HTR-8/SVneo (cell line): ENCODE data around the gene CX3CL1.
"Not testable (repeated sequence)": the region's sequence is repeated elsewhere in the genome, so short reads cannot be mapped to it uniquely, and the experiment has no call there.

ENCODE experiments used
- DNase-seq: peaks from one replicate; pipeline ENCODE4 v3.0.0; 2011; ENCODE audit warnings: low spot score, mixed read lengths; ENCODE audit not compliant: insufficient read length
- FAIRE-seq: peaks from 2 replicates; lab custom pipeline; 2011; peaks lifted over from hg19 to GRCh38; lab: Jason Lieb, UNC

CX3CL1 gene

GRCh38 chr16:57372372-57373116, at the start of gene CX3CL1:
TSS of gene CX3CL1 (plus strand) at chr16:57372490. CDS start at chr16:57372569, 79 bp downstream.
- FAIRE-seq, result no peak
- DNase-seq, result no peak

GRCh38 chr16:57324749-57325148, 47.5 kb upstream of the CX3CL1 start:
- DNase-seq (no peak), FAIRE-seq (no peak)

- DNase-seq (no peak), FAIRE-seq (no peak)
Observed at GRCh38 chr16:57325458-57325857, 46.8 kb upstream of the CX3CL1 start.

GRCh38 chr16:57329718-57330327, 42.5 kb upstream of the CX3CL1 start:
- FAIRE-seq (no peak), DNase-seq (no peak)

- no peak for FAIRE-seq
- no peak for DNase-seq
Observed at GRCh38 chr16:57331355-57331754, 40.9 kb upstream of the CX3CL1 start.

GRCh38 chr16:57333402-57333801, 38.9 kb upstream of the CX3CL1 start:
- DNase-seq, result no peak

GRCh38 chr16:57335366-57335765, 36.9 kb upstream of the CX3CL1 start:
- FAIRE-seq (no peak), DNase-seq (no peak)

More at GRCh38 chr16:57333402-57333801, 38.9 kb upstream of the CX3CL1 start:
- no peak for FAIRE-seq

- FAIRE-seq, result no peak
- DNase-seq, result no peak
Observed at GRCh38 chr16:57341062-57341440, 31.2 kb upstream of the CX3CL1 start.

- no peak for FAIRE-seq
- no peak for DNase-seq
Observed at GRCh38 chr16:57341441-57342303, 30.6 kb upstream of the CX3CL1 start.

- FAIRE-seq, DNase-seq: not testable (repeated sequence)
Observed at GRCh38 chr16:57342606-57343005, 29.7 kb upstream of the CX3CL1 start.

GRCh38 chr16:57343221-57343620, 29.1 kb upstream of the CX3CL1 start:
- no peak for FAIRE-seq
- no peak for DNase-seq

GRCh38 chr16:57344094-57344493, 28.2 kb upstream of the CX3CL1 start:
- not testable (repeated sequence) for FAIRE-seq, DNase-seq

- FAIRE-seq, result no peak
- DNase-seq, result no peak
Observed at GRCh38 chr16:57345021-57345420, 27.3 kb upstream of the CX3CL1 start.

- no peak for FAIRE-seq
Observed at GRCh38 chr16:57345666-57346204, 26.6 kb upstream of the CX3CL1 start.

GRCh38 chr16:57347858-57348257, 24.4 kb upstream of the CX3CL1 start:
- DNase-seq (no peak), FAIRE-seq (no peak)

More at GRCh38 chr16:57345666-57346204, 26.6 kb upstream of the CX3CL1 start:
- DNase-seq, result no peak

- FAIRE-seq (no peak), DNase-seq (no peak)
Observed at GRCh38 chr16:57348327-57348726, 24.0 kb upstream of the CX3CL1 start.

- no peak for FAIRE-seq
Observed at GRCh38 chr16:57349212-57350031, 22.9 kb upstream of the CX3CL1 start.

GRCh38 chr16:57352636-57353047, 19.6 kb upstream of the CX3CL1 start:
- DNase-seq, result no peak
- no peak for FAIRE-seq

More at GRCh38 chr16:57349212-57350031, 22.9 kb upstream of the CX3CL1 start:
- no peak for DNase-seq

- DNase-seq, result no peak
- no peak for FAIRE-seq
Observed at GRCh38 chr16:57354311-57354710, 18.0 kb upstream of the CX3CL1 start.
